HCT116 (cell line): ENCODE measurements around the gene GFRA3. TPM values are rescaled to one million over a fixed set of nuclear protein-coding genes. Genes with fewer than 3 reads are reported as not detected.

ENCODE experiments used
- ATAC-seq: fragments of 200-7000 bp; cut with Tn5 transposase; 2 replicates; pipeline ENCODE4 v1.9.1; 2020; ENCODE audit warnings: mild to moderate bottlenecking, moderate library complexity
- BruUV-seq: library from RNA; stranded (reverse); fragments of 400-500 nt; replicated peaks from 2 replicates; lab custom pipeline; 2021; lab: Mats Ljungman, UMichigan
- CTCF ChIA-PET: fragments of 300-600 bp; sonication (Branson Sonifier 250); formaldehyde crosslinking; loops from one replicate; lab custom pipeline; 2021; ENCODE audit warnings: antibody characterized with exemption; lab: Charles Lee
- POLR2A ChIA-PET: fragments of 300-600, 350-600 bp; sonication (Branson Sonifier 250); formaldehyde crosslinking; loops from one replicate; lab custom pipeline; 2021; ENCODE audit warnings: antibody characterized with exemption; lab: Charles Lee
- RAD21 ChIA-PET, 2 experiments: fragments of 300-600 bp; sonication (Branson Sonifier 250); formaldehyde crosslinking; loops; one replicate each; lab custom pipeline; 2023; ENCODE audit warnings: low total read pairs in 2 of 2; ENCODE audit not compliant: uncharacterized antibody in 2 of 2, unreplicated experiment in 2 of 2, low non-redundant PET in 1 of 2; lab: Charles Lee
- DNase-seq: peaks from one replicate; pipeline ENCODE4 v3.0.0-alpha.2; 2010; ENCODE audit warnings: low read depth, low spot score
- H2AFZ ChIP-seq: fragments of 200-600 bp; shearing (Covaris generic), sonication (generic); 2 replicates; pipeline ENCODE4 v1.6.1; 2017; ENCODE audit warnings: low read depth, mixed run types, mixed read lengths, antibody characterized with exemption, low read length; ENCODE audit not compliant: poor library complexity, severe bottlenecking
- H3K27ac ChIP-seq: 2 replicates; pipeline ENCODE4 v1.5.1; 2012; ENCODE audit warnings: low read depth, low read length
- H3K27me3 ChIP-seq: fragments of 200-600 bp; sonication (generic); 2 replicates; pipeline ENCODE4 v1.6.1; 2016; ENCODE audit warnings: mixed run types, low read length, mixed read lengths; ENCODE audit not compliant: insufficient read depth
- H3K36me3 ChIP-seq, 2 experiments: fragments of 200-500 bp in 1 of 2; fragments of 200-600 bp in 1 of 2; sonication (Bioruptor generic) in 1 of 2; sonication (generic) in 1 of 2; 2 replicates each; pipeline versions ENCODE4 v1.5.1 to v1.6.1; 2014 to 2016; ENCODE audit warnings: low read length in 2 of 2, inconsistent platforms in 1 of 2, mixed read lengths in 1 of 2, mixed run types in 1 of 2; ENCODE audit not compliant: insufficient read depth in 2 of 2, control insufficient read depth in 1 of 2
- H3K4me1 ChIP-seq, 2 experiments: fragments of 200-600 bp in 1 of 2; sonication (generic) in 1 of 2; 2 replicates each; pipeline versions ENCODE4 v1.5.1 to v1.6.1; 2012 to 2017; ENCODE audit warnings: low read length in 2 of 2, inconsistent platforms in 1 of 2, mild to moderate bottlenecking in 1 of 2, mixed read lengths in 1 of 2, mixed run types in 1 of 2, moderate library complexity in 1 of 2; ENCODE audit not compliant: insufficient read depth in 2 of 2, control insufficient read depth in 1 of 2
- H3K4me2 ChIP-seq: fragments of 200-600 bp; sonication (generic); 2 replicates; pipeline ENCODE4 v1.6.1; 2017; ENCODE audit warnings: mixed run types, low read length, mixed read lengths
- H3K4me3 ChIP-seq, 2 experiments: fragments of 200-600 bp in 1 of 2; sonication (generic) in 1 of 2; replicated peaks in 1 of 2; 2 replicates each; pipeline ENCODE4 v1.5.1; 2011 to 2016; ENCODE audit warnings: low read length in 2 of 2, control low read depth in 1 of 2, low read depth in 1 of 2, mild to moderate bottlenecking in 1 of 2, mixed read lengths in 1 of 2, mixed run types in 1 of 2
- H3K79me2 ChIP-seq: fragments of 200-600 bp; sonication (generic); 2 replicates; pipeline ENCODE4 v1.6.1; 2017; ENCODE audit warnings: mild to moderate bottlenecking, mixed run types, low read length, moderate library complexity, mixed read lengths; ENCODE audit not compliant: insufficient read depth
- H3K9ac ChIP-seq: fragments of 200-600 bp; sonication (generic); 2 replicates; pipeline ENCODE4 v1.6.1; 2016; ENCODE audit warnings: low read length, mixed read lengths
- H3K9me2 ChIP-seq: fragments of 200-600 bp; sonication (generic), shearing (Covaris generic); 2 replicates; pipeline ENCODE4 v1.6.1; 2017; ENCODE audit warnings: mixed run types, mild to moderate bottlenecking, moderate library complexity; ENCODE audit not compliant: insufficient read depth
- H3K9me3 ChIP-seq, 2 experiments: fragments of 200-500 bp in 1 of 2; fragments of 200-600 bp in 1 of 2; sonication (Bioruptor generic) in 1 of 2; sonication (generic) in 1 of 2; 2 replicates each; pipeline ENCODE4 v1.6.1; 2014 to 2017; ENCODE audit warnings: low read length in 2 of 2, mixed read lengths in 2 of 2, inconsistent platforms in 1 of 2, low read depth in 1 of 2, mild to moderate bottlenecking in 1 of 2, mixed run types in 1 of 2, moderate library complexity in 1 of 2; ENCODE audit not compliant: control insufficient read depth in 1 of 2, insufficient read depth in 1 of 2
- H4K20me1 ChIP-seq: fragments of 200-600 bp; sonication (generic), shearing (Covaris generic); 2 replicates; pipeline ENCODE4 v1.6.1; 2017; ENCODE audit warnings: mixed run types, mild to moderate bottlenecking, moderate library complexity; ENCODE audit not compliant: insufficient read depth
- CBX3 ChIP-seq: IDR thresholded peaks from 2 replicates; pipeline ENCODE4 v1.6.1; 2012; ENCODE audit warnings: low read depth
- EZH2phosphoT487 ChIP-seq: fragments of 200-600 bp; IDR thresholded peaks from 2 replicates; pipeline ENCODE4 v1.6.1; 2018; ENCODE audit warnings: antibody characterized with exemption, borderline replicate concordance
- MAX ChIP-seq: IDR thresholded peaks from 2 replicates; pipeline ENCODE4 v1.6.1; 2012
- POLR2A ChIP-seq: IDR thresholded peaks from 2 replicates; pipeline ENCODE4 v1.7.0; 2011; ENCODE audit warnings: borderline replicate concordance; ENCODE audit not compliant: insufficient read depth, insufficient read length; ENCODE audit errors: extremely low read depth
- POLR2AphosphoS5 ChIP-seq: IDR thresholded peaks from 2 replicates; pipeline ENCODE4 v1.6.1; 2011; ENCODE audit warnings: mild to moderate bottlenecking, low read depth, low read length, moderate library complexity
- RAD21 ChIP-seq: IDR thresholded peaks from 2 replicates; pipeline ENCODE4 v1.6.1; 2012; ENCODE audit warnings: low read depth, mild to moderate bottlenecking
- REST ChIP-seq: IDR thresholded peaks from 2 replicates; pipeline ENCODE4 v1.6.1; 2012; ENCODE audit warnings: low read depth
- ZFX ChIP-seq: fragments of 450-650 bp; IDR thresholded peaks from 2 replicates; pipeline ENCODE4 v1.6.1; 2017
- ZNF274 ChIP-seq: fragments of 200-500 bp; sonication (Bioruptor generic); IDR thresholded peaks from 2 replicates; pipeline ENCODE4 v1.6.1; 2014; ENCODE audit warnings: mild to moderate bottlenecking, low read depth, low read length, inconsistent platforms
- intact Hi-C: fragments of 100-400 bp; cut with micrococcal nuclease; formaldehyde crosslinking; loops from 2 replicates; pipeline ENCODE4 v1.10.0; 2022
- total RNA-seq: library from RNA; stranded (reverse); gene quantifications from one replicate; pipeline ENCODE4 v1.2.1, GENCODE V29; 2021; ENCODE audit not compliant: unreplicated experiment

The GFRA3 gene
- total RNA-seq, 1 experiment from 2014 or later: not detected

GRCh38 chr5:138238034-138238433 lies 36.4 kb downstream of the GFRA3 start:
- Histone ChIP-seq H3K79me2 (no peaks in the 10 kb centered on the region), H3K9ac (no peak overlapping the region), H3K27me3 (0 out of 2 replicates have a peak, but pooled peaks cover 3% of the 10 kb centered on the region), H3K27ac (no peak overlapping the region), H3K4me2 (no peak overlapping the region)
- ChIA-PET RAD21 (no interaction called here), CTCF (no interaction called here)
- no peak for TF ChIP-seq RAD21
- no peak for TF ChIP-seq REST
- TF ChIP-seq, all 23 proteins: peak for 0
- no peak for ATAC-seq
- Histone ChIP-seq H3K4me1 (no peaks in the 10 kb centered on the region), H3K36me3 (no peaks in the 10 kb centered on the region), H4K20me1 (no peaks in the 10 kb centered on the region), H3K9me3 (no peaks in the 10 kb centered on the region), H3K4me3 (no peak overlapping the region), H3K9me2 (no peaks in the 10 kb centered on the region), H2AFZ (no peak overlapping the region)
- DNase-seq: no peak
- BruUV-seq: no TSS peak
- intact Hi-C loops: no loop called here
- POLR2A ChIA-PET: no interaction called here

- ChIA-PET POLR2A (no interaction called here), RAD21 (no interaction called here)
- H3K9me3 ChIP-seq: no peaks in the 10 kb centered on the region
- H3K4me2 ChIP-seq: no peak overlapping the region
- no peak overlapping the region for H3K27ac ChIP-seq
- ATAC-seq: no peak
- intact Hi-C loops: no loop called here
- H3K79me2 ChIP-seq: no peaks in the 10 kb centered on the region
- TF ChIP-seq POLR2AphosphoS5: no peak
- no peak for TF ChIP-seq ZNF274
- TF ChIP-seq EZH2phosphoT487: no peak
- no peak for TF ChIP-seq POLR2A
- TF ChIP-seq MAX: no peak
- no peak for TF ChIP-seq CBX3
- no peak for TF ChIP-seq ZFX
- TF ChIP-seq, all 23 proteins: peak for 0
- Histone ChIP-seq H3K4me3 (no peak overlapping the region), H3K9ac (no peak overlapping the region), H2AFZ (no peak overlapping the region), H4K20me1 (no peaks in the 10 kb centered on the region), H3K36me3 (no peaks in the 10 kb centered on the region), H3K9me2 (no peaks in the 10 kb centered on the region), H3K4me1 (no peaks in the 10 kb centered on the region), H3K27me3 (0 out of 2 replicates have a peak, but pooled peaks cover 3% of the 10 kb centered on the region)
- no TSS peak for BruUV-seq
- CTCF ChIA-PET: interaction anchor here (1.5 kb wide), 1 partner anchor 12 kb away, joined by 3 read pairs; no protein-coding TSS in a partner anchor
- DNase-seq: no peak
Observed at GRCh38 chr5:138234651-138235050, 39.8 kb downstream of the GFRA3 start.
